Aorta (tissue), 5 donors: ENCODE measurements around the gene IL1A. TPM values are rescaled to one million over a fixed set of nuclear protein-coding genes. Genes with fewer than 3 reads are reported as not detected.

Experiments used
- ATAC-seq: fragments of 200-7000 bp; cut with Tn5 transposase; one replicate; pipeline ENCODE4 v1.9.1; 2022; ENCODE audit warnings: moderate library complexity; ENCODE audit not compliant: low FRiP score
- DNase-seq, 2 donors: peaks; one replicate each; pipeline ENCODE4 v3.0.0-alpha.2; 2020
- H3K27ac ChIP-seq, 2 donors: one replicate each; pipeline ENCODE4 v1.5.1; 2013; ENCODE audit warnings: low read length in 2 of 2, mild to moderate bottlenecking in 2 of 2, moderate library complexity in 2 of 2, control low read depth in 1 of 2, inconsistent platforms in 1 of 2, low read depth in 1 of 2
- H3K27me3 ChIP-seq, 2 donors: one replicate each; pipeline ENCODE4 v1.6.1; 2013; ENCODE audit warnings: control low read depth in 1 of 2, low read length in 1 of 2, mild to moderate bottlenecking in 1 of 2, moderate library complexity in 1 of 2; ENCODE audit not compliant: insufficient read depth in 2 of 2, control insufficient read depth in 1 of 2
- H3K36me3 ChIP-seq, 2 donors: one replicate each; pipeline ENCODE4 v1.6.1; 2013; ENCODE audit warnings: control low read depth in 1 of 2, low read length in 1 of 2, mild to moderate bottlenecking in 1 of 2; ENCODE audit not compliant: insufficient read depth in 2 of 2, control insufficient read depth in 1 of 2
- H3K4me1 ChIP-seq, 2 donors: one replicate each; pipeline ENCODE4 v1.6.1; 2013; ENCODE audit warnings: low read length in 2 of 2, control low read depth in 1 of 2, mild to moderate bottlenecking in 1 of 2, moderate library complexity in 1 of 2; ENCODE audit not compliant: insufficient read depth in 2 of 2, control insufficient read depth in 1 of 2
- H3K4me3 ChIP-seq, 2 donors: one replicate each; pipeline ENCODE4 v1.5.1; 2013; ENCODE audit warnings: low read length in 2 of 2, control low read depth in 1 of 2, mild to moderate bottlenecking in 1 of 2
- H3K9me3 ChIP-seq: one replicate; pipeline ENCODE4 v1.6.1; 2013; ENCODE audit warnings: mild to moderate bottlenecking, low read length; ENCODE audit not compliant: control insufficient read depth
- whole genome bisulfite sequencing, 2 donors: extraction: QIAGEN DNeasy Blood & Tissue Kit; methylation state at CpG; one replicate each; pipeline ENCODE4 v1.1.7; 2013; 5-methylcytosine and 5-hydroxymethylcytosine counted together
- intact Hi-C, 2 donors: fragments of 100-400 bp; cut with DNase I; formaldehyde crosslinking; loops; one replicate each; pipeline versions ENCODE4 v1.14.2 to v1.15.0; 2022
- polyA plus RNA-seq, 2 donors: library from polyadenylated mRNA; stranded (reverse); fragments of 200-250 nt; gene quantifications; one replicate each; pipeline ENCODE4 v1.2.3, GENCODE V29; 2013
- total RNA-seq, 2 donors: library from RNA; stranded (reverse); fragmentation: NEBNext Ultra II Directional; extraction: Animal tissue kit (Norgen Biotek cat#: 25700); gene quantifications; one replicate each; pipeline ENCODE4 v1.2.1, GENCODE V29; 2021
- donor health status: healthy with polysubstance abuse.
- donor health status: Bipolar disorder and iron deficiency.
- donor health status: DM: no; HTN: no; CAD: no.
- donor health status: DM: no; HTN: no; CAD: no.
- donor health status: DM: yes; HTN: yes; CAD: no.

IL1A gene
- total and polyA plus RNA-seq, 4 donors, result 0.19 TPM; not detected in 3

DNA sequence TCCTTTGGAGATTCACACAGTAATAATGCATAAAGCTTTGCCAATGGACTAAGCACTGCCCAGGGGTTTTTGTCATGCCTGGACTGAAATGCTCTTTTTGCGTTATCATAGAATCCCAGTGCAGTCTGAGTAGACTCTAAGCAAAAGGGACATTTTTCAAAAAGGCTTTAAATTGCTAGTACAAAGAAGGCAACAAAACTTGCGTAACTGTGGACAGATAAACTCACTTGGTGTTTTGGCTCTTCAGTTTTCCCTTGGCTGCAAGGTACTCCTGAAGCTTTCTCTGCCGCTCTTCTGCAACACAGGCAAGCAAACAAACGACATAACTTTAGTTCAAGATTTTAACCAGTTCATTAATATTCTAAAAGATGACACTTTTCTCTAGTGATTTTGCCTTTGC lies 22.0 kb downstream of the IL1A start:
- intact Hi-C loops, result no loop called here
- Histone ChIP-seq H3K9me3 (no peaks in the 10 kb centered on the region), H3K4me3 (no peak overlapping the region), H3K36me3 (no peaks in the 10 kb centered on the region), H3K27me3 (no peaks in the 10 kb centered on the region), H3K27ac (no peak overlapping the region), H3K4me1 (no peaks in the 10 kb centered on the region)
- ATAC-seq (no peak), DNase-seq (no peak)
- WGBS, 2 donors, result 94% methylated on average over 4 of the region's 4 CpGs

DNA sequence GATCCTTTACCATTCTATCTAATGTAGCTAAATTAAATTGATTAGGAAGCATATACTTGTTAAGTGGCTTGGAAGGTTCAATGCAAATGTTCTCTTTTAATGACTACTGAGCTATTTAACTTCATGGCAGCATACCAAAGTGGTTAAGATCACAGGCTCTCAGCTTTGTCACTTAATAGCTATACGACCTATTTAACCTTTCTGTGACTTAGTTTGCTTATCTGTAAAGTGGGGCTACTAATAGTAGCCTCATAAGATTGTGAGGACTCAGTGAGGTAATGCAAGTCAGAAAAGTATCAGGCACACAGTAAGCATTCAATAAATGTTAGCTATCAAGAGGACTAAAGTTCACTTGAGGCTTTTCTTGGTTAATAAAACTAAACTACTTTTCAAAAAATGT lies 24.1 kb downstream of the IL1A start:
- H3K9me3 ChIP-seq, result no peaks in the 10 kb centered on the region
- no peaks in the 10 kb centered on the region for H3K36me3 ChIP-seq
- WGBS, 2 donors, result 69 to 76% methylated on average over 1 of the region's 1 CpG
- intact Hi-C loops, result no loop called here
- ATAC-seq (no peak), DNase-seq (no peak)
- H3K27ac ChIP-seq, result no peak overlapping the region
- H3K4me3 ChIP-seq, result no peak overlapping the region
- no peaks in the 10 kb centered on the region for H3K27me3 ChIP-seq
- H3K4me1 ChIP-seq, result no peaks in the 10 kb centered on the region

DNA sequence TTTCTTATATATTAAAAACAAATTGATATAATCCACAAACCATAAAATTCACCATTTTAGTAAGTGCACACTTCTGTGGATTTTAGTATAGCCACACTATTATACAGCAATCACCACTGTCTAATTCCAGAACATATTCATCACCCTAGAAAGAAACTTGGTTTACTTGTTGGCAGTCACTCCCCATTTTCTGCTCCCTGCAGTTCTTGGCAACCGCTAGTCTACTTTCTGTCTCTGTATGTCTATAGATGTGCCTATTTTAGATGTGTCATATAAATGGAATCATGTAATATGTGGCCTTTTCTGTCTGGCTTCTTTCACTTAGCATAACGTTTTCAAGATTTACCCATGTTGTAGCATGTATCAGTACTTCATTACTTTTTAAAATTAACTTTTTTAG lies 25.6 kb downstream of the IL1A start:
- H3K27me3 ChIP-seq, result no peaks in the 10 kb centered on the region
- H3K9me3 ChIP-seq, result no peaks in the 10 kb centered on the region
- H3K4me1 ChIP-seq, result no peaks in the 10 kb centered on the region
- DNase-seq (no peak), ATAC-seq (no peak)
- WGBS, 2 donors, result 10 to 23% methylated on average over 2 of the region's 2 CpGs
- intact Hi-C loops, result no loop called here
- no peaks in the 10 kb centered on the region for H3K36me3 ChIP-seq
- no peak overlapping the region for H3K27ac ChIP-seq
- H3K4me3 ChIP-seq, result no peak overlapping the region

DNA sequence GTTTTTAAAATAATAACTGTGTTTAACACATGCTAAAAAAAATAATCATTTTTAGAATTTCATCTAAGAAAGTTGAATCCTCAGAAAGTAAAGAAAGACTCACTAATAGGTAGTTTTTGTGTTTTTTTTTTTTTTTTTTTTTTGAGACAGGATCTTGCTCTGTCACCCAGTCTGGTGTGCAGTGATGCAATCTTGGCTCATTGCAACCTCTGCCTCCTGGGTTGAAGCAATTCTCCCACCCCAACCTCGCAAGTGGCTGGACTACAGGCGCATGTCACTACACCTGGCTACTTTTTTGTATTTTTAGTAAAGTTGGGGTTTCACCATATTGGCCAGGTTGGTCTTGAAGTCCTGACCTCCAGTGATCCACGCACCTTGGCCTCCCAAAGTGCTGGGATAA lies 27.0 kb downstream of the IL1A start:
- intact Hi-C loops, result no loop called here
- WGBS, 2 donors, result 98 to 99% methylated on average over 3 of the region's 3 CpGs
- no peak for ATAC-seq

GRCh38 chr2:112756207-112756606 lies 28.1 kb downstream of the IL1A start:
- Histone ChIP-seq H3K4me1 (no peaks in the 10 kb centered on the region), H3K36me3 (no peaks in the 10 kb centered on the region), H3K27me3 (no peaks in the 10 kb centered on the region), H3K4me3 (no peak overlapping the region), H3K27ac (no peak overlapping the region), H3K9me3 (no peaks in the 10 kb centered on the region)
- WGBS, 2 donors, result 93 to 94% methylated on average over 3 of the region's 3 CpGs
- ATAC-seq (no peak), DNase-seq (no peak)
- intact Hi-C loops, result no loop called here

More for the DNA sequence above, 27.0 kb downstream of the IL1A start:
- Histone ChIP-seq H3K27ac (no peak overlapping the region), H3K27me3 (no peaks in the 10 kb centered on the region), H3K4me1 (no peaks in the 10 kb centered on the region), H3K36me3 (no peaks in the 10 kb centered on the region), H3K4me3 (no peak overlapping the region), H3K9me3 (no peaks in the 10 kb centered on the region)
- DNase-seq, result no peak

DNA sequence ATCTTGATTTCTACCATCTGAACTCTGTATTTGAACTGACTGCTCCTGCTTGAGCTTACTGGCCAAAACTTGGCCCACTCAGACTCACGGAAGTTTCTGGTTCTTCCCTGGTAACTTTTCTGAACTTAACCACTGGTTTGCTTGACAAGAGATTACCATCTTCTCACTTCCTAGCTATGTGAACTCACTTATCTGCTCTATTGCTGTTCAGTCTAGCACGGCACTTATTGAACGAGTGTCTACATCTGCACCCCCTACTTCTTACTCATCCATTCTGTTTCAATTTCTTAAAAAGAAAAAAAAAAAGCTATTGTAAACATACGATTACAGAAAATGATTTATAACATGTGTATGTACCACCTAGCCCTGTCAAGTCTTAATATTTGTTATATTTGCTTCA lies 28.8 kb downstream of the IL1A start:
- H3K27me3 ChIP-seq, result no peaks in the 10 kb centered on the region
- no peaks in the 10 kb centered on the region for H3K36me3 ChIP-seq
- H3K9me3 ChIP-seq, result no peaks in the 10 kb centered on the region
- intact Hi-C loops, result no loop called here
- no peak overlapping the region for H3K27ac ChIP-seq
- WGBS, 2 donors, result 93 to 94% methylated on average over 4 of the region's 4 CpGs
- ATAC-seq, result no peak
- no peak overlapping the region for H3K4me3 ChIP-seq
- no peaks in the 10 kb centered on the region for H3K4me1 ChIP-seq
- DNase-seq, result no peak

GRCh38 chr2:112754564-112754963 lies 29.7 kb downstream of the IL1A start:
- ATAC-seq, result no peak
- no peaks in the 10 kb centered on the region for H3K36me3 ChIP-seq
- WGBS, 2 donors, result 96 to 97% methylated on average over 1 of the region's 1 CpG
- H3K9me3 ChIP-seq, result no peaks in the 10 kb centered on the region
- no peak overlapping the region for H3K4me3 ChIP-seq
- H3K27me3 ChIP-seq, result no peaks in the 10 kb centered on the region
- H3K4me1 ChIP-seq, result no peaks in the 10 kb centered on the region
- no peak for DNase-seq
- H3K27ac ChIP-seq, result no peak overlapping the region
- intact Hi-C loops, result no loop called here

GRCh38 chr2:112752667-112753066 lies 31.6 kb downstream of the IL1A start:
- Histone ChIP-seq H3K4me3 (no peak overlapping the region), H3K4me1 (no peaks in the 10 kb centered on the region), H3K27ac (no peak overlapping the region), H3K36me3 (no peaks in the 10 kb centered on the region), H3K27me3 (no peaks in the 10 kb centered on the region), H3K9me3 (no peaks in the 10 kb centered on the region)
- 75 to 80% methylated on average over 4 of the region's 4 CpGs for WGBS, 2 donors
- intact Hi-C loops, result no loop called here
- DNase-seq, result no peak
- ATAC-seq, result no peak

GRCh38 chr2:112751451-112752197 lies 32.7 kb downstream of the IL1A start:
- Histone ChIP-seq H3K4me3 (no peak overlapping the region), H3K9me3 (no peaks in the 10 kb centered on the region), H3K36me3 (no peaks in the 10 kb centered on the region), H3K27me3 (no peaks in the 10 kb centered on the region), H3K4me1 (no peaks in the 10 kb centered on the region), H3K27ac (no peak overlapping the region)
- DNase-seq (no peak), ATAC-seq (no peak)
- intact Hi-C loops, result no loop called here
